ENCODE results near the gene SRGAP3.

Gene SRGAP3

GRCh38 chr3:9276761-9277370 lies 27.4 kb upstream of the SRGAP3 start:
- H3K27me3 Mint-ChIP-seq, result peaks cover 3% of the 10 kb centered on the region
- peaks cover 5% of the 10 kb centered on the region for H3K9me3 Mint-ChIP-seq
- no peak overlapping the region for H3K27ac Mint-ChIP-seq
- ATAC-seq (no peak), DNase-seq (no peak)
- no peaks in the 10 kb centered on the region for H3K4me1 Mint-ChIP-seq
- H3K4me3 Mint-ChIP-seq, result no peak overlapping the region
- no peaks in the 10 kb centered on the region for H3K36me3 Mint-ChIP-seq (ENCODE audit: low read depth)

GRCh38 chr3:9271903-9272302 lies 22.5 kb upstream of the SRGAP3 start:
- Mint-ChIP-seq H3K36me3 (ENCODE audit: low read depth) (no peaks in the 10 kb centered on the region), H3K4me1 (no peaks in the 10 kb centered on the region), H3K4me3 (no peak overlapping the region), H3K27me3 (peaks cover 3% of the 10 kb centered on the region), H3K9me3 (peaks cover 5% of the 10 kb centered on the region), H3K27ac (no peak overlapping the region)
- ATAC-seq (no peak), DNase-seq (no peak)

GRCh38 chr3:9270704-9271103 lies 21.3 kb upstream of the SRGAP3 start:
- no peaks in the 10 kb centered on the region for H3K36me3 Mint-ChIP-seq (ENCODE audit: low read depth)
- no peaks in the 10 kb centered on the region for H3K4me1 Mint-ChIP-seq
- no peak overlapping the region for H3K4me3 Mint-ChIP-seq
- peaks cover 5% of the 10 kb centered on the region for H3K9me3 Mint-ChIP-seq
- peaks cover 3% of the 10 kb centered on the region for H3K27me3 Mint-ChIP-seq
- no peak for ATAC-seq
- H3K27ac Mint-ChIP-seq, result no peak overlapping the region
- no peak for DNase-seq

GRCh38 chr3:9266716-9267115 lies 17.3 kb upstream of the SRGAP3 start:
- ATAC-seq (no peak), DNase-seq (no peak)
- Mint-ChIP-seq H3K27me3 (no peaks in the 10 kb centered on the region), H3K27ac (no peak overlapping the region), H3K4me3 (no peak overlapping the region), H3K36me3 (ENCODE audit: low read depth) (no peaks in the 10 kb centered on the region), H3K9me3 (no peaks in the 10 kb centered on the region), H3K4me1 (no peaks in the 10 kb centered on the region)

- ATAC-seq, result no peak
- no peaks in the 10 kb centered on the region for H3K27me3 Mint-ChIP-seq
These were observed 10.9 kb upstream of the SRGAP3 start for GRCh38 chr3:9260305-9260704.

GRCh38 chr3:9257092-9257491 lies 7.6 kb upstream of the SRGAP3 start:
- peaks cover 5% of the 10 kb centered on the region for H3K9me3 Mint-ChIP-seq
- peaks cover 2% of the 10 kb centered on the region for H3K4me1 Mint-ChIP-seq
- H3K4me3 Mint-ChIP-seq, result no peak overlapping the region
- ATAC-seq, result no peak
- H3K27ac Mint-ChIP-seq, result no peak overlapping the region
- peaks cover 12% of the 10 kb centered on the region for H3K27me3 Mint-ChIP-seq
- DNase-seq, result no peak
- H3K36me3 Mint-ChIP-seq (ENCODE audit: low read depth), result no peaks in the 10 kb centered on the region

More at GRCh38 chr3:9260305-9260704, 10.9 kb upstream of the SRGAP3 start:
- no peak overlapping the region for H3K27ac Mint-ChIP-seq
- no peak for DNase-seq
- H3K36me3 Mint-ChIP-seq (ENCODE audit: low read depth), result no peaks in the 10 kb centered on the region
- no peaks in the 10 kb centered on the region for H3K4me1 Mint-ChIP-seq
- no peak overlapping the region for H3K4me3 Mint-ChIP-seq
- H3K9me3 Mint-ChIP-seq, result peaks cover 5% of the 10 kb centered on the region

- H3K27me3 Mint-ChIP-seq, result peaks cover 12% of the 10 kb centered on the region
- H3K27ac Mint-ChIP-seq, result no peak overlapping the region
- H3K9me3 Mint-ChIP-seq, result peaks cover 5% of the 10 kb centered on the region
- no peak overlapping the region for H3K4me3 Mint-ChIP-seq
- ATAC-seq, result no peak
- no peaks in the 10 kb centered on the region for H3K36me3 Mint-ChIP-seq (ENCODE audit: low read depth)
- H3K4me1 Mint-ChIP-seq, result peaks cover 2% of the 10 kb centered on the region
- no peak for DNase-seq
These were observed 6.5 kb upstream of the SRGAP3 start for GRCh38 chr3:9255976-9256375.

GRCh38 chr3:9254764-9255163 lies 5.3 kb upstream of the SRGAP3 start:
- no peak for ATAC-seq
- H3K9me3 Mint-ChIP-seq, result peaks cover 5% of the 10 kb centered on the region
- H3K36me3 Mint-ChIP-seq (ENCODE audit: low read depth), result no peaks in the 10 kb centered on the region
- peaks cover 7% of the 10 kb centered on the region for H3K4me1 Mint-ChIP-seq
- H3K27me3 Mint-ChIP-seq, result peaks cover 15% of the 10 kb centered on the region
- H3K4me3 Mint-ChIP-seq, result no peak overlapping the region
- H3K27ac Mint-ChIP-seq, result no peak overlapping the region
- DNase-seq, result no peak

- no peaks in the 10 kb centered on the region for H3K36me3 Mint-ChIP-seq (ENCODE audit: low read depth)
- no peak for DNase-seq
- H3K4me1 Mint-ChIP-seq, result peaks cover 21% of the 10 kb centered on the region
- no peak overlapping the region for H3K4me3 Mint-ChIP-seq
- peaks cover 15% of the 10 kb centered on the region for H3K27me3 Mint-ChIP-seq
- H3K9me3 Mint-ChIP-seq, result peaks cover 5% of the 10 kb centered on the region
- no peak for ATAC-seq
- H3K27ac Mint-ChIP-seq, result no peak overlapping the region
These were observed 3.9 kb upstream of the SRGAP3 start for GRCh38 chr3:9253327-9253726.

- DNase-seq (no peak), ATAC-seq (no peak)
- Mint-ChIP-seq H3K27ac (no peak overlapping the region), H3K9me3 (no peaks in the 10 kb centered on the region), H3K27me3 (peaks cover 17% of the 10 kb centered on the region), H3K36me3 (ENCODE audit: low read depth) (no peaks in the 10 kb centered on the region), H3K4me1 (peaks cover 24% of the 10 kb centered on the region), H3K4me3 (no peak overlapping the region)
These were observed 1.8 kb upstream of the SRGAP3 start for GRCh38 chr3:9251055-9251786.

- Mint-ChIP-seq H3K4me3 (no peak overlapping the region), H3K27me3 (peaks cover 17% of the 10 kb centered on the region), H3K36me3 (ENCODE audit: low read depth) (no peaks in the 10 kb centered on the region), H3K4me1 (peaks cover 24% of the 10 kb centered on the region), H3K27ac (no peak overlapping the region), H3K9me3 (no peaks in the 10 kb centered on the region)
- DNase-seq, result no peak
- ATAC-seq, result no peak
These were observed 790 bp upstream of the SRGAP3 start for GRCh38 chr3:9250236-9250635.

GRCh38 chr3:9248522-9249271 lies 749 bp downstream of the SRGAP3 start:
- Mint-ChIP-seq H3K4me3 (peak overlapping the region; percentile 77), H3K27ac (peak overlapping the region; percentile 21), H3K9me3 (no peaks in the 10 kb centered on the region), H3K4me1 (peaks cover 24% of the 10 kb centered on the region), H3K36me3 (ENCODE audit: low read depth) (no peaks in the 10 kb centered on the region), H3K27me3 (peaks cover 7% of the 10 kb centered on the region)
- ATAC-seq, result no peak
- no peak for DNase-seq

- Mint-ChIP-seq H3K4me1 (peaks cover 21% of the 10 kb centered on the region), H3K36me3 (ENCODE audit: low read depth) (no peaks in the 10 kb centered on the region), H3K4me3 (peak overlapping the region; percentile 77), H3K9me3 (no peaks in the 10 kb centered on the region), H3K27me3 (peaks cover 7% of the 10 kb centered on the region), H3K27ac (no peak overlapping the region)
- no peak for ATAC-seq
- DNase-seq, result no peak
These were observed 1.4 kb downstream of the SRGAP3 start for GRCh38 chr3:9247941-9248521.

GRCh38 chr3:9247361-9247940 lies 2.0 kb downstream of the SRGAP3 start:
- peaks cover 21% of the 10 kb centered on the region for H3K4me1 Mint-ChIP-seq
- no peaks in the 10 kb centered on the region for H3K9me3 Mint-ChIP-seq
- H3K27me3 Mint-ChIP-seq, result peaks cover 7% of the 10 kb centered on the region
- H3K36me3 Mint-ChIP-seq (ENCODE audit: low read depth), result no peaks in the 10 kb centered on the region
- no peak for DNase-seq
- no peak overlapping the region for H3K27ac Mint-ChIP-seq
- no peak for ATAC-seq
- H3K4me3 Mint-ChIP-seq, result no peak overlapping the region

All from activated naive CD8-positive, alpha-beta T cell treated with anti-CD3 and anti-CD28 coated beads, Interleukin-2, amount 50 U/mL, for 24 hours (primary cell).